Measurements from ENCODE around the gene GNG12.

DNA sequence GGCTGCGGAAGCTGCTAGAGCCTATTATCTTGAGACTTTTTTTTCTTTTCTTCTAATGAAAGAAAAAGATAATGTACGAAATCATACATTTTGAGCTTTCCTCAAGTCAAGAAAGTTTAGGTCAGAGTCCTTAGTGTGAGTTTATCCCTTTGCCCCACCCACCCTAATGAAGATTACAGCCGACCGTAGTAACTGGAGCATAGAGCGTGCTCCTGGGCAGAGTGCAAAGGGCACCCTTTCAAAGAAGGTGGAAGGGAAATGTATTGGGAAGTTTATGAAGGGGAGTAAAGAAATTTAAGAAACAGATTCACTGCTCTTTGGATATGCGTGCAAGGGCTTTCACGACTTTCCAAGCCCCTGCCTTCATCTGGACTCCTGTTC is 17.2 kb downstream of the GNG12 start:
- TF ChIP-seq, protein P1, sequence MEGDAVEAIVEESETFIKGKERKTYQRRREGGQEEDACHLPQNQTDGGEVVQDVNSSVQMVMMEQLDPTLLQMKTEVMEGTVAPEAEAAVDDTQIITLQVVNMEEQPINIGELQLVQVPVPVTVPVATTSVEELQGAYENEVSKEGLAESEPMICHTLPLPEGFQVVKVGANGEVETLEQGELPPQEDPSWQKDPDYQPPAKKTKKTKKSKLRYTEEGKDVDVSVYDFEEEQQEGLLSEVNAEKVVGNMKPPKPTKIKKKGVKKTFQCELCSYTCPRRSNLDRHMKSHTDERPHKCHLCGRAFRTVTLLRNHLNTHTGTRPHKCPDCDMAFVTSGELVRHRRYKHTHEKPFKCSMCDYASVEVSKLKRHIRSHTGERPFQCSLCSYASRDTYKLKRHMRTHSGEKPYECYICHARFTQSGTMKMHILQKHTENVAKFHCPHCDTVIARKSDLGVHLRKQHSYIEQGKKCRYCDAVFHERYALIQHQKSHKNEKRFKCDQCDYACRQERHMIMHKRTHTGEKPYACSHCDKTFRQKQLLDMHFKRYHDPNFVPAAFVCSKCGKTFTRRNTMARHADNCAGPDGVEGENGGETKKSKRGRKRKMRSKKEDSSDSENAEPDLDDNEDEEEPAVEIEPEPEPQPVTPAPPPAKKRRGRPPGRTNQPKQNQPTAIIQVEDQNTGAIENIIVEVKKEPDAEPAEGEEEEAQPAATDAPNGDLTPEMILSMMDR (IDR thresholded peaks at IDR 0.05) = no peak
- no peak for TF ChIP-seq POLR2A (IDR thresholded peaks at IDR 0.05)
